ENCODE measurements around the gene CSAD. TPM values are rescaled to one million over a fixed set of nuclear protein-coding genes. Genes with fewer than 3 reads are reported as not detected.

The CSAD gene
- total and polyA plus RNA-seq, 2 of the 13 experiments (the other 11 are each of a cell fraction or from before 2014, with no cell fraction given) = 7.2 to 23.5 TPM

- TF ChIP-seq ZNF616 (CRISPR knock-in tag; IDR thresholded peaks at IDR 0.05; ENCODE audit: low read depth) (no peak), RFX3 (CRISPR knock-in tag; IDR thresholded peaks at IDR 0.05) (no peak), PAX8 (CRISPR knock-in tag; IDR thresholded peaks at IDR 0.05; ENCODE audit: borderline replicate concordance) (no peak), ZBTB21 (CRISPR knock-in tag; IDR thresholded peaks at IDR 0.05) (no peak), ZBTB10 (CRISPR knock-in tag; IDR thresholded peaks at IDR 0.05; ENCODE audit: borderline replicate concordance) (no peak), ZNF256 (CRISPR knock-in tag; conservative IDR thresholded peaks at IDR 0.05) (no peak), ZNF432 (CRISPR knock-in tag; IDR thresholded peaks at IDR 0.05; ENCODE audit: borderline replicate concordance) (no peak), NFE2L2 (IDR thresholded peaks at IDR 0.05; ENCODE audit: low read length) (no peak), AKAP8 (CRISPR knock-in tag; IDR thresholded peaks at IDR 0.05) (no peak), ZFX (CRISPR knock-in tag; IDR thresholded peaks at IDR 0.05; ENCODE audit: low read depth) (0 out of 2 replicates have a peak, but pooled peaks have one; percentile 11), SP5 (CRISPR knock-in tag; IDR thresholded peaks at IDR 0.05; ENCODE audit: borderline replicate concordance, low read depth) (no peak), YEATS4 (CRISPR knock-in tag; IDR thresholded peaks at IDR 0.05; ENCODE audit: borderline replicate concordance) (no peak), ZFP91 (CRISPR knock-in tag; IDR thresholded peaks at IDR 0.05; ENCODE audit: borderline replicate concordance) (peak; percentile 28; the same call in 1 of the 2 replicates), IRX3 (CRISPR knock-in tag; IDR thresholded peaks at IDR 0.05; ENCODE audit: borderline replicate concordance, low read depth) (no peak), SRSF4 (IDR thresholded peaks at IDR 0.05; ENCODE audit: low read depth, low read length, poor library complexity, severe bottlenecking) (no peak), CENPBD1 (CRISPR knock-in tag; IDR thresholded peaks at IDR 0.05; ENCODE audit: borderline replicate concordance, low read depth) (no peak), JUND (CRISPR knock-in tag; IDR thresholded peaks at IDR 0.05) (no peak), NFRKB (IDR thresholded peaks at IDR 0.05) (no peak)
Observed at GRCh38 chr12:53191885-53192530, 11.3 kb upstream of the CSAD start (continued).

Data from HepG2 (cell line).